Colon (tissue), 2 donors: Measurements from ENCODE around the gene SLC10A3.

Experiments used
- FAIRE-seq: peaks from 2 replicates; lab custom pipeline; 2012; peaks lifted over from hg19 to GRCh38; lab: Jason Lieb, UNC
- donor health status: control.
- donor health status: control.

Gene SLC10A3

GRCh38 chrX:154490414-154491083 is at the start of gene SLC10A3:
SLC10A3 (minus strand) TSS chrX:154490629; CDS start chrX:154488940, 1,689 bp downstream.
- no peak for FAIRE-seq

DNA sequence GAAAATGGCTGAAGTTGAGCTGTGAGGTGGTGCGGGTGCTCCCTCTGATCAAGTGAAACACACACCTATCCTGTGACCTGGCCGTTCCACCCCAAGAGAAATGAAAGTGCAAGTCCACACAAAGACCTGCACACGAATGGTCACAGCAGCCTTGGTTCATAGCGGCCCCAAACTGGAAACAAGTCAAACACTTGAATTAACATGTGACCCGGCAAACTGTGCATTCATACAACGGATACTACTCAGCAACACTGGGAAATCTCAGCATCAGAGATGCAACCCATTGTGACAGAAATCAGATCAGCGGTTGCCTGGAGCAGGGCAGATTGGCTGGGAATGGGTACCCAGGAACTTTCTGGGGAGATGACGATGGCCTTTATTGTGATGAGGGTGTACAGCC is 48.6 kb upstream of the SLC10A3 start:
- FAIRE-seq = no peak

- no peak for FAIRE-seq
Observed at GRCh38 chrX:154535892-154536291, 45.5 kb upstream of the SLC10A3 start.

DNA sequence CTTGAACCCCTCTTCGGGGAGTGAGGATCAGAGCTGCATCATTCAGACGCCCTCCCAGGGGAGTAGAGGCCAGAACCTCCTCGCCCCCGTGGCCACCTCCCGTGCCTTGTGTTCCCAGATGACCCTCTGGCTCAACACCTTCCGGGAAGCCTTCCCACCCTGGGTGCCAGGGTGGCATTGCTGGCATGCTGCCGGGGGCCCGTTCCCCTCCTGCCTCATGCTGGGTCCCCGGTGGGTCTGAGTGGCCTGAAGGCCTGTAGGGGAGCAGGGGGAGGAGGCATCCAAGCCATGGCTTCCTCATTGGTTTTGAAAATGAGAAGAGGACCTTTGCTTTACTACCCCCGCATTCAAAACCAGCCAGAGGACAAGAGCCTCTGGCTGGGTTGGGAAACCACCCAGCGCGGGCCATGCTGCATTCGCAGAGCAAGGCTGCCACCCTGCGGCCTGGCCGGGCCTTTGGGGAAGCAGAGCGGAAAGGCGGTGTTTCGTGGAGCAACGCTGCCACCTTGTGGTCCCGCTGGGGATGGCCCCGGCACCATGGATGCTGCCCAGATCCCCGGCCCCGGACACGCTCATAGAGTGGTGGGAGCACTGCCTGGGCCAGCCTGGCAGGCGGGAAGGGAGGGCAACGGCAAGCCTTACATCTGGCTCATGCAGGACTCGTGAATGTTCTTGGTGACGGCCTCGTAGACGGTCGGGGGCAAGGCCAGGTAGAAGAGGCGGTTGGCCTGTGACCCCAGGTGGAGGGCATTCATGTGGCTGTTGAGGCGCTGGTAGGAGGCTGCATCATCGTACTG is 44.3 kb upstream of the SLC10A3 start:
- FAIRE-seq = no peak

- no peak for FAIRE-seq
Observed at GRCh38 chrX:154532690-154533089, 42.3 kb upstream of the SLC10A3 start.

- FAIRE-seq = no peak
Observed at GRCh38 chrX:154531626-154532025, 41.2 kb upstream of the SLC10A3 start.

DNA sequence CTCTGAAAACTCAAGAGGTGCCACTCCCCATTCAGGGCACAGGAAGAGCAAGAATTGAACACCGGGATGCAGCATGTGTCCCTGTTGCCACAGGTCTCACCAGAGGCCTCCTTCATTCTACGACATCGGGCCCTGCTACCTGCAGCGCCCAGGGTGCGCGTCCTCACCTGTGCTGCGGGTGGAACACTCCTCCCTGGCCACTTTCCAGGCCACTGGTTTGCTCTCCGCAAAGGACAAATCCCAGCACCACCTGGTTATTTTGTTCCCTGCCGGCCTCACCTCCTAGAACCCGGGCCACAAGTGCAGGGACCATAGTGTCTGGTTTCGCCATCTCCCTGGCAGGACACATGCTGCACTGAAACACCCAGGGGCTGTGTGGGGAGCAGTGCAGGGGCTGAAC is 39.9 kb upstream of the SLC10A3 start:
- FAIRE-seq = no peak

- FAIRE-seq = no peak
Observed at GRCh38 chrX:154529206-154529612, 38.8 kb upstream of the SLC10A3 start.

DNA sequence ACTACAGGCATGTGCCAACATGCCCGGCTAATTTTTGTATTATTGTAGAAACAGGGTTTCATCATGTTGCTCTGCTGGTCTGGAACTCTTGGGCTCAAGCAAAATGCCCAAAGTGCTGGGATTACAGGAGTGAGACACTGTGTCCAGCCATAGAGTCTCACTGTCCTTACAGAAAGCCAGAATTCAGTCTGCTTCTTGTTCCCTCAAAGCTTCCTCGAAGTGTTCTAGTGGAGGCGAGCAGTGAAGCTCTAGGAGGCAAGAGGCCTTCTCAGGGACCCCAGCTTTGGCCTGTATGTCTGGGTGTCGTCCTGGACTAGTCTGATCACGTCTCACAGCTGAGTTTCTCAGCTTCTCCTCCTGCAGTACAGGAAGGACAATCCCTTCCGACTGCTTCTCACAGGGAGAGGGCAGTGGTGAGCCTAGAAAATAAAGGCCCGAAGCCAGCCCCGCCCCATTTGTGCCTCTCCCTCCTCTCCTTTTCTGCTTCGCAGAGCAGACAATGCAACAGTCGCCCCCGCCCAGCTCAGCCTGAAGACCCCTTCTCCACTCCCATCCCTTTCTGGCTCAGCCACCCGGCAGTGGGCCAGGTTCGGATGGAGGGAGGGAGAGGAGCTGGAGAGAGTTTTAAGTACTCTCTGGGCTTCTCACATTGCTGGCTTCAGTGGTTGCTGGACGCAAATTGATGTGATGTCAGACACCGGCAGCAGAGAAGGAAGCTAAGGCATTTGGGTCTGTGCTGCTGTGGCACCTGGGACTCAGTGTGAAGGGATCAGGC is 36.7 kb upstream of the SLC10A3 start:
- FAIRE-seq = no peak

DNA sequence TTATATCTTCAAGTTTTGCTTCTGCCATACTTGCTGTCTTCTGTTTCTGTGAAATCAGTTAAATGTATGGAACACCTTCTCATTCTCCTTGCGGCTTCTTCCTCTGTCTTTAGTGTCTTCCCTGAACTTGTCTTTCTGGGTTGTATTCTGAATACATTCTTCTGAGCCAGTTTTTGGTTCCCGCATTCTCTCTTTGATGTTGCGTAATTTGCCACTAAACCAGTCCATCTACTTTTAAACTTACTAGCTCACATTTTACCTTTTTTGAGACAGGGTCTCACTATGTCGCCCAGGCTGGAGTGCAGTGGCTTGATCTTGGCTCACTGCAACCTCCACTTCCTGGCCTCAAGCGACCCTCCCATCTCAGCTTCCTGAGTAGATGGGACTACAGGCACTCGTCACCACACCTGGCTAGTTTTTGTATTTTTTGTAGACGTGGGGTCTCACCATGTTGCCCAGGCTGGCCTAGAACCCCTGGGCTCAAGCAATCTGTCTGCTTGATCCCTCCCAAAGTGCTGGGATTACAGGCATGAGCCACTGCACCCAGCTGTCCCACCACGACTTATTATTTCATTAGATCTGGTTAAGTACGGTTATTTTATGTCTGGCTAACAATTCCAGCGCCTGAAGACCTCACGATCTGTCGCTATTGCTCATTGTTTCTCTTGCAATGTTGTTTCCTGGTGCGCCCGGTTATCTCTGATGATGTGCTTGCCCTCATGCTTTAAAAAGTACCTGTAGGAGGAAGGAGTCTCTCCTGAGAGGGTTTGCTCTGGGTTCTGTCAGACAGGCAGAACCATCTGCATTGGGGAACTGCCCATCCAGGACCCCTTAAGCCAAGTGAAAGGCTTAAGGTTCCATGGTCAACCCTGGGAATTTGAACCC is 35.4 kb upstream of the SLC10A3 start:
- FAIRE-seq = no peak

GRCh38 chrX:154519389-154519788 is 29.0 kb upstream of the SLC10A3 start:
- FAIRE-seq = no peak

DNA sequence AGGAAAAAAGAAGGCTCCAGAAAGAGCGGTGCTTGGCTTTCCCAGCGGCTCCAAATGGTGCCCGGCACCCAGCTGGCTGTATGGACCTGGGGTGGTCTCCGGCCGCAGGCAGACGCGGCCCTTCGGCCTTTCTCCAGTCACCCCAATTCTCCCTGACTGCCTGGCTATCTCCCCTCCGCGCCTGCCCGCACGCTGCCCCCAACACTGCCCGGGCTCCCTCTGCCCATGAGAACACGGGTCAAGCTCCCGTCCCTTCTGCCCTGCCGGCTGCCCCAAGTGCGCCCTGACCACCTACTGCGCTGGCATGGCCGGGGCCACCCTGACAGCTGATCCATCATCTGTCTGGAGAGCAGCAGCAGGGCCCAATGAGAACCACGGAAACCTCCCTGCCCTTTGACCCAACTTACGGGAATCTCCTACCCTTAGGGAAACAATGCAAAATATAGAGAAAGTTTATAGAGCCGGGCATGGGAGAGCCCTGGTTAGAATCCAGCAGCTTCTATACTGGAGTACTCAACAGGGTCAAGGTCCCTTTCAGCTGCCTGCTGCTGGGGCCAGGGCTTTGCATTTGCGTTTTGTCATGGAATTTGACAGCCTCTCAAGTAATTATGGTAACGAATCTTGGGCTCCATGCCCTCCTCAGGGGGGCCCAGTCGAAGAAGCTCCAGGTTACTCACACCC is 26.8 kb upstream of the SLC10A3 start:
- FAIRE-seq = no peak

DNA sequence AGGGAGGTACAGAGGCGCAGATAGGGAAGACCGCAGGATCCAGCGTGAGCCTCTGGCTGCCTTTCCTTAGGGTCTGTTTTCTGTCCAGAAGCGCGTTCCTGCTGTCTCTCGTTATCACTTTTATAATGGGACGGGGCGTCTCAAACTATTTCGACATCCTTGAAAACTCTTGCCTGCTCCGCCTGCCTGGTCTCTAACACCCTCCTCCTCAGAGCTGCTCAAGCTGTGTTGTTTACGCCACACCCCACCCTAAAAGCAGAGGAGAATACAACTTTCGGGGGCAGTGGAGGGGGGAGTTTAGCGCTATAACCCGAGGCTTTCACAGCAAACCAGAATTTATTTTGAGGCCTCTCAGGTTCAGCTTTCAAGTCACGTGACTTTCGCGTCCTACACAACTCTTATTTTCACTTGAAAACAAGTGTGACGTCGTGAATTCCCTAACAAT is 26.2 kb upstream of the SLC10A3 start:
- FAIRE-seq = no peak

DNA sequence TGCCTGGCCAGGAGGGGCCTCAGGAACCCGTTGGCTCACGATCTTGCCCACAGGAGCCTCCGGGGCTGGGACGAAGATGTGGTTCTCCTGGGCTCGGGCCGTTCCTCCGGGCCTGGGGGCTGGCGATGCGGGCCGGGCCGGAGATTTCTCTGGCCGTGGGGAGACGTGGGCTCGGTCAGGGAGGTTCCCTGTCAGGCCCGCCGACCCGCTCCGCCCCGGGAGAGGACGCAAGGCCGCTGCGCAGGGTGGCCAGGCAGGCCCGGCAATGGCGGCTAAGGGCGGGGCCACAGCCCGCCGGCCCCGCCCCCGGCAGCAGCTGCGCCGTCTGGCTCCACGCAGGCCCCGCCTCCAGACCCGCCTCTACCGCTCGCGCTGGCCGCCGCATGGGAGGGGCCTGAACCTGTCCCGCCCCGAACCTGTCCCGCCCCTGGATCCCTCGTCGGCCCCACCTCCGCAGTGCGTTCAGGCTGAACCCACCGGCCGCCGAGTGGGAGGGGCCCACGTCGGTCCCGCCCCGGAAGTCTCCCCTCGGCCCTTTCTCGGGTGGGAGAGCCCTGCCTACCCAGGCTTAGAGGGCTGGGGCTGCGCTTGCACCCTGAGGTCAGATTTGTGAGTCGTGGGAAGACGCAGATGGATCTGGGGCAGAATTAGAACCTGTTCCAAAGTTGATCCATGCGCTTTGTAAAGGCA is 25.7 kb upstream of the SLC10A3 start, which contains the start of gene FAM3A:
FAM3A (minus strand) TSS at position 267 of the 690 bp plus-strand sequence. CDS start 460 bp downstream, outside the sequence.
- FAIRE-seq = no peak

DNA sequence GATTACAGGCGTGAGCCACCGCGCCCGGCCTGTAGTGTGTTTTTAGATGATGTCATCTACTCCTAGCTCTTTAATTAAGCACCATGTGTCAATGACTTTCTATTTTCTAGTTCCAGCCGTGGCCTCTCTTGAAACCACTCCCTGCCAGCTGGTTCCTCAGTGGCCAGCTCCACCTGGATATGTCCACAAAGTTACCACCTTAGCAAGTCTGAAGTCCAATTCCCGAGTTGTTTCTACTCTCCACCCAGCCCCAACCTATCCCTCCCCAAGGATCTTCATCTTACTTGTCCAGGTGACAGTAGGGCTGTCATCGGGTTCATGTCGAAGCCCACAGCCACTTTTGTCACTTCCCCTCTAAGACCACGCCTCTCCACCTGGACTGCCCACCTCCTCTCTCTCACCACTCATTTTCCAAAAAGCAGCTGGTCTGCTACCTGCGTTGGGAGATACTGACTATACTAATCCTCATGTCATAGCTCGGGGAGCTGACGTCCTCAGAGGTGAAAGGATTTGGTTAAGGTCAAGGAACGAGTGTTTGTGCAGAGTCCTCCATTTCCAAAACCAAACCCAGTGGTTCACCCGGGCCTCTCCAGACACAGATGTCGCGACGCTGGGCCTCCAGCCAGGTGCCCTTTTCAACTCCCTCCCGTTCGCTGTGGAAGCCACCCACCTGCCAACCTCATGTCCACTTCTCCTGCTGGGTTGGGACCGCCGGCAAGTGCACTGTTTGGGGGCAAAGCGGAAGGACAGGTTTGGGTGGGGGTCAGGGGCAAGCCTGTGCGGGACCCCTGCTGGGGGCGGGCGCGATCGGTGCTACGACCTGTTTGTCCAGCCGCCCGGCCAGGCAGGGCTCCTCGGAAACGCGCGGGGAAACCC is 24.9 kb upstream of the SLC10A3 start:
- peak; percentile 55 for FAIRE-seq

DNA sequence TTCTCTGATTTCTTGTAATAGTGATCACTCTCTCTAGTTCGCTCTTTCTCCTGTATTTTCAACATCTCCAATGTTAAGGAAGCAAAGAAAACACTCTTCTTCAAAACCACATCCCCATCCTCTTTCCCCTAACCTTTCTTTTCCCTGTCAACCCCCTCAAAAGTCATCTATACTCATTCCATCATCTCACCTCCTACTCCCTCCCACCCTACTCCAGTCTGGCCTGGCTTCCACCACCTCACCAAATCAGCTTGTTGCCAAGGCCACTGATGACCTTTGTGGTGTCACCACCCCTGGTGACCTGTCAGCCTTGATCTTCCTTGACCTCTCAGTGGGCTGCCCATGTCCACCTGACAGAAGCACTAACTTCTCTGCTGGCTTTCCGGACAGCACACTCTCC is 23.3 kb upstream of the SLC10A3 start:
- no peak for FAIRE-seq

DNA sequence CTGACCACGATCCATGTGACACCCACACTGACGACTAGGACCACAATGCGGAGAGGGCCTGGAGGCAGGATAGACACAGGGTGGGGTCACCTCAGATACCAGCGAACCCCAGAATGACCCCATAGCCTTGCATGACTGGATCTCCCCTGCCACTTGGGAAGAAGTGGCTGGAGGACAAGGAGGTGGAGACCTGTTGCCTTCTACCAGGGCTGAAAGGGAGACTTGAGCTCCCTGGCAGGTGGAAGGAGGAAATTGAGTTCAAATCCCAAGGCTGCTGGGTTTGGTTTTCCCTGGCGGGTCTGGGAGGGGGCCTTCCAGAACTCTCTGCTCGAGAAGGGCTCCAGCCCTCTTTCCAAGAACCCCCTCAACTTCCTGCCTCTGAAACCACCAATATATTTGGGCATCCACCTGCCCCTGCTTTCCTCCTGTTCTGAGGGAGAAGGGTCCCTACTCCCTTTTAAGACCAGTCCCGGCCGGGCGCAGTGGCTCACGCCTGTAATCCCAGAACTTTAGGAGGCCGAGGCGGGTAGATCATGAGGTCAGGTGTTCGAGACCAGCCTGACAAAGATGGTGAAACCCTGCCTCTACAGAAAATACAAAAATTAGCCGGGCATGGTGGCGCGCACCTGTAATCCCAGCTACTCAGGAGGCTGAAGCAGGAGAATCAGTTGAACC is 22.6 kb upstream of the SLC10A3 start:
- FAIRE-seq = no peak

- FAIRE-seq = no peak
Observed at GRCh38 chrX:154511761-154512160, 21.3 kb upstream of the SLC10A3 start.

GRCh38 chrX:154509455-154509854 is 19.0 kb upstream of the SLC10A3 start:
- FAIRE-seq = no peak
